ENCODE data around the gene SEMA6A. TPM values are rescaled to one million over a fixed set of nuclear protein-coding genes. Genes with fewer than 3 reads are reported as not detected.

The SEMA6A gene
- total RNA-seq, 2 donors from 2014 or later, result 7.4 to 11.4 TPM

DNA sequence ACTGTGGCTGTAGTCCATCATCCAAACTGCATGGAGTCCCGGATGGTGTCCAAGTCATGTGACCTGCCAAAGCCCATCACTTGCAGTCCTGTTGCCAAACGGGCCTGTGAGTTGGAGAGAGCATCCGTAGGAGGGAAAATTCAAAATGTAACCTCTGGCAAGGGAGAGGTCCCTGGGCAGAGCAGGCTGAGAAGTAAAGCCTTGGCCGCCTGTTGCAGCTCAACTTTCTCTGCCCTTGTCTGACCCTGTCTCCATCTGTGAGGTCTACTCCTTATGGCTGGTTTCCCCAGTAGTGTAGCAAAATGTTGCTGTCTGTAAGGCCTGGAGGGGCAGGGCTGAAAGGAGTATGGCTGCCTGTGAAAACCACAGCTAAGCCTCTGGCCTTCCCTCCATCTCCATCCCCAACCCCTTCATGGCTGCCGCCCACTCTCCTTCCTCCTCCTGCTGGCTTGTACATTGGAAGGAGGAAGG is 163.5 kb downstream of the SEMA6A start:
- peaks cover 4 to 10% of the 10 kb centered on the region in 2 donors for H3K4me1 ChIP-seq (ENCODE audit: control insufficient read depth in 1 of 2, low read depth in 2 of 2)
- no peaks in the 10 kb centered on the region for H3K9me3 ChIP-seq
- no peak for DNase-seq (ENCODE audit: low spot score)
- no peak overlapping the region for H3K27ac ChIP-seq
- no peaks in the 10 kb centered on the region for H3K27me3 ChIP-seq (replicated peaks; ENCODE audit: insufficient read depth)
- TF ChIP-seq, protein P1, sequence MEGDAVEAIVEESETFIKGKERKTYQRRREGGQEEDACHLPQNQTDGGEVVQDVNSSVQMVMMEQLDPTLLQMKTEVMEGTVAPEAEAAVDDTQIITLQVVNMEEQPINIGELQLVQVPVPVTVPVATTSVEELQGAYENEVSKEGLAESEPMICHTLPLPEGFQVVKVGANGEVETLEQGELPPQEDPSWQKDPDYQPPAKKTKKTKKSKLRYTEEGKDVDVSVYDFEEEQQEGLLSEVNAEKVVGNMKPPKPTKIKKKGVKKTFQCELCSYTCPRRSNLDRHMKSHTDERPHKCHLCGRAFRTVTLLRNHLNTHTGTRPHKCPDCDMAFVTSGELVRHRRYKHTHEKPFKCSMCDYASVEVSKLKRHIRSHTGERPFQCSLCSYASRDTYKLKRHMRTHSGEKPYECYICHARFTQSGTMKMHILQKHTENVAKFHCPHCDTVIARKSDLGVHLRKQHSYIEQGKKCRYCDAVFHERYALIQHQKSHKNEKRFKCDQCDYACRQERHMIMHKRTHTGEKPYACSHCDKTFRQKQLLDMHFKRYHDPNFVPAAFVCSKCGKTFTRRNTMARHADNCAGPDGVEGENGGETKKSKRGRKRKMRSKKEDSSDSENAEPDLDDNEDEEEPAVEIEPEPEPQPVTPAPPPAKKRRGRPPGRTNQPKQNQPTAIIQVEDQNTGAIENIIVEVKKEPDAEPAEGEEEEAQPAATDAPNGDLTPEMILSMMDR (IDR thresholded peaks at IDR 0.05), result no peak
- no peak overlapping the region for H3K4me3 ChIP-seq
- ATAC-seq (ENCODE audit: insufficient number of reproducible peaks, low FRiP score, low read depth), result no peak
- H3K36me3 ChIP-seq, result no peaks in the 10 kb centered on the region

DNA sequence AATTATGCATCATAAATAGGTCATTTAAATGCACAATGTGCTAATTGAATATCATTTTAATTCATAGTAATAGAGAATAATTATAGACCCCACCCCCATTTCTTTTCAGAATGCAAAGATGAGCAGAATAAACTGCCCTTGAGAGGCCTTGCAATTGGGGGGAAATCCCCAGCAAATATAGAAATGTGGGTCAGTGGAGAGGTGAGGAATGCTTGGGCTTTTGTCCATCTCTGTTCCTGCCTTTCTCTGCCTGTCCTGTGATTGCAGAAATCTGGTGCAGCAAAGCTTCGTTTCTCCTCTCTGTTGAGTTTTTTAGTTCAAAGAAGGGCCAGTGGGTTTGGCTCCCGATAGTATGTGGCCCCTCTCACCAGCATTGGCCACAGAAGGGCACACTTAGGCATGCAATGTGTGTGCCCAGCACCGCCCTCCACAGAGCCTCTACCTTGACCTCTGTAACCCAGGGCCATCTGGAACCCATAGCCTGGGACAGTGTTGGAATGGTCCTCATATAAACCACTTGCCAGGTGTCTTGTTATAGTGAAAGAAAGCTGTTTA is 164.2 kb downstream of the SEMA6A start:
- Histone ChIP-seq H3K36me3 (no peaks in the 10 kb centered on the region), H3K4me3 (no peak overlapping the region), H3K9me3 (no peaks in the 10 kb centered on the region), H3K27ac (no peak overlapping the region), H3K27me3 (replicated peaks; ENCODE audit: insufficient read depth) (no peaks in the 10 kb centered on the region), H3K4me1 (ENCODE audit: control insufficient read depth in 1 of 2, low read depth in 2 of 2) (peaks cover 4 to 10% of the 10 kb centered on the region in 2 donors)
- ATAC-seq (ENCODE audit: insufficient number of reproducible peaks, low FRiP score, low read depth), result no peak
- DNase-seq (ENCODE audit: low spot score), result no peak
- TF ChIP-seq, protein P1 (IDR thresholded peaks at IDR 0.05), result no peak

DNA sequence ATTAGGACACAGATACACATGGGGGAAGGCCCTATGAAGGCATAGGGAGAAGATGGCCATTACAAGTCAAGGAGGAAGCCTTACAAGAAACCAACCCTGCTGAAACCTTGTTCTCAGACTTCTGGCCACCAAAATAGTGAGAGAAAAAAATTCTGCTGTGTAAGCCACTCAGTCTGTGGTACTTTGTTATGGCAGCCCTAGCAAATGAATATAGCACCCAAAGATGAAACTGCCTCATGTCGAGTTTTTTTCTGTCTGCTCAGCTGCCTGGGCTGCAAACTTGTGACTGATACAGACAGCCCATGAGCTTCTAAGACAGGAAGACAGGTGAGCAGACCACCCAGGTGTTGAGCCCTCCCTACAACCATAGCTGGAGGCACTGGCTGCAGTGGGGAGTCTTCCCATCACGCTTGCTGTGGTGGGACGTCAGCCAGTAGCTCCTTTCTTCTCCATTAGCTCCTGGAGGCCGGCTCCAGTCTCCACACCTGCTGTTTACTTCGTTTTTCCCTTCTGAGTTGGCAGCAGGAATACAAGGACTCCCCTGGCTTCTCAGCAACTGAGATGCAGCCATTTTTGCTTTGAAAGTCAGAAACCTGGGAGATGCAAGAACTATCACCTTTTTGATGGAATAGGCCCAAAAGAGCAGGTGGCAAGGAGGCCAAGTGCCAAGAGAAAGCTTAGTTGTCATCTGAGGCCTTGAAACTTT is 164.9 kb downstream of the SEMA6A start:
- no peak overlapping the region for H3K27ac ChIP-seq
- no peak overlapping the region for H3K4me3 ChIP-seq
- TF ChIP-seq, protein P1 (IDR thresholded peaks at IDR 0.05), result no peak
- DNase-seq (ENCODE audit: low spot score), result no peak
- H3K27me3 ChIP-seq (replicated peaks; ENCODE audit: insufficient read depth), result no peaks in the 10 kb centered on the region
- peaks cover 4 to 10% of the 10 kb centered on the region in 2 donors for H3K4me1 ChIP-seq (ENCODE audit: control insufficient read depth in 1 of 2, low read depth in 2 of 2)
- H3K9me3 ChIP-seq, result no peaks in the 10 kb centered on the region
- ATAC-seq (ENCODE audit: insufficient number of reproducible peaks, low FRiP score, low read depth), result no peak
- H3K36me3 ChIP-seq, result no peaks in the 10 kb centered on the region

DNA sequence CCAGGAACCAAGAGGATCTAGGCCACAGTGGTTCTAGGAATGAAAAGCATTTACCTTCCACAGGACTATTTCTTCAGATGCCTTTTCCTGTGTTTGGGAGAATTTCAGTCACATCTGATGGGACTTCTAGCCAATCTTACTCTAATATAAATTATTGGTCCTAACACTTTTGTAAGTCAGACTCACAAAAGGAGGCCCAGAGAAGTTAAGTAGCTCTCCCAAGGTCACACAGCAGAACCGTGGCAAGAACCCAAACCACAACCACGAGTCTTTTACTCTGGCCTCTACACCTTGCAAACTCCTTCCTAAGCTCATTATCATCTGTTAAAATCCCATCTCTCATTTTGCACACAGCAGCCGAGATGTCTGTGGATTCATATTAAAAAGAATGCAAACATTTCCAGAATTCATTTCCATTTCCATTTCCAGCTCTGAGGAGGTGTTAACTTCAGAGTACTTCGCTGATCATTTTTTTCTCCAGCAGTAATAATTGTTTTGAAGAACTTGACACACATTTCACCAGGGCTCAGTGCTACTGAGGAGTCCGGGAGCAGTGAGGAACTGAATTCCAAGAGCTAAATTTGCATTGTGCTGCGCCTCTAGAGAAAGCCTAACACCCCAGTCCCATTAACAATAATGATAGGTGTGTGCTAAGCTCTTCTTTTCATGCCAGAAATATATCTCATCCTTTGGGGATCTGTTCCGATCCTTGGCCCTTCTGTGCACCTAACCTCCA is 168.1 kb downstream of the SEMA6A start:
- Histone ChIP-seq H3K4me3 (no peak overlapping the region), H3K27ac (no peak overlapping the region), H3K27me3 (replicated peaks; ENCODE audit: insufficient read depth) (no peaks in the 10 kb centered on the region), H3K36me3 (no peaks in the 10 kb centered on the region), H3K9me3 (no peaks in the 10 kb centered on the region), H3K4me1 (ENCODE audit: control insufficient read depth in 1 of 2, low read depth in 2 of 2) (peaks cover 4 to 10% of the 10 kb centered on the region in 2 donors)
- DNase-seq (ENCODE audit: low spot score), result no peak
- TF ChIP-seq, protein P1 (IDR thresholded peaks at IDR 0.05), result no peak
- ATAC-seq (ENCODE audit: insufficient number of reproducible peaks, low FRiP score, low read depth), result no peak

DNA sequence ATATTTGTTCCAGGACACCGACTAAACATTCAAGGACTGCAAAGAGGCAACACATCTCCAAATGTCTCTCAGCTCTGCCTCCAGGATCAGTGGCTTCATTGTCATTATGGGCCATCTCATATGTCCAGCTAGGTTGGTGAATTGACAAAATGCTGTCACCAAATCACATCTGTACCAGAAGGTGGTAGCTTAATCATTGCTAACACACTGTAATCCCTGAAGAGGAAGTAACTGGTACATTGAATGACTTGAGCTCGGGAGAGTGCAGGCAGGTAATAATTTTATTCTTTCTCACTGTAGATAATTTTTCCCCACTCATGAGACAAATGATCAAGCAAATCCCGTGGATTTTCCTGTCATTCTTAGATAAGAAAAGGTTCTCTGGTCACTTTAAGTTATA is 169.8 kb downstream of the SEMA6A start:
- DNase-seq (ENCODE audit: low spot score), result no peak
- H3K36me3 ChIP-seq, result no peaks in the 10 kb centered on the region
- H3K4me1 ChIP-seq (ENCODE audit: control insufficient read depth in 1 of 2, low read depth in 2 of 2), result no peaks in the 10 kb centered on the region
- no peak overlapping the region for H3K4me3 ChIP-seq
- H3K27me3 ChIP-seq (replicated peaks; ENCODE audit: insufficient read depth), result no peaks in the 10 kb centered on the region
- TF ChIP-seq, protein P1 (IDR thresholded peaks at IDR 0.05), result no peak
- H3K27ac ChIP-seq, result no peak overlapping the region
- no peaks in the 10 kb centered on the region for H3K9me3 ChIP-seq
- ATAC-seq (ENCODE audit: insufficient number of reproducible peaks, low FRiP score, low read depth), result no peak
